Measurements from ENCODE around the gene IREB2.
"Not testable (repeated sequence)": the region's sequence is repeated elsewhere in the genome, so short reads cannot be mapped to it uniquely, and the experiment has no call there.

The IREB2 gene

DNA sequence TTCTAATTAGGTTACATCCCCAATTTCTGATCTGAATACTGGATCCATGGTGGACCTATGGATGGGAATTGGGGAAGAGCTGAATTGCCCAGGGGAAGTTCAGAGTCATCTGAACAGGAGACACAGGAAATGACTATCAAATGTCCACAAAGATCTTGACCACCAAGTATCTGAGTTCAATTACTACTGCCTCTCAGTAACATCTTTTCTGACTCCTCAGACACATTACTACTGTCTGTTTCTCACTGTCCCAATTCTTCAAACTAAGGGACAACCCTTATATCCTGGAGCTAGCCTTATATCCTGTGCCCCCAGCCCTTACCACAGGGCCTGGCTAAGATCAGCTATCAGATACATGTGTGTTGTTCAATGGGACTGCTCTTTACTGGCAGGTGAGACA lies 10.1 kb upstream of the IREB2 start:
- in situ Hi-C loops (cut with HindIII; ENCODE audit: low sequenced_read_pairs), result no loop called here

DNA sequence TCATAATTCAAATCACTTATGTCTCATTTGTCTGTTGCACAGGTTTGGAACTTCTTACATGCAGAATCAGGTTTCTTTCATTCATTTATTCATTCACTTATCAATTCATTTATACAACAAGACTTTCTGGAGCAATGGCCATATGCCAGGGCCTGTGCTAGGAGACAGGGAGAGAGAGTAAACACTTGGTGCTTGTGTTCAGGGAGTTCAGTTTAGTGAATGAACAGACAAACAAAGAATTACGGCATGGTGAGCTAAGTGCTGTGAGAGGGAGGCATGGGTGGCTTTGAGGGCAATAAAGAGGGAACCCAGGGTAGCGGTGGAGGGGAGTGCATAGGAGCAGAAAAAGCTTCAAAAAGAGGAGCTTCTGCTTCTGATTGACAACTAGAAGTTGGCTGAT lies 8.5 kb upstream of the IREB2 start:
- in situ Hi-C loops (cut with HindIII; ENCODE audit: low sequenced_read_pairs), result no loop called here

DNA sequence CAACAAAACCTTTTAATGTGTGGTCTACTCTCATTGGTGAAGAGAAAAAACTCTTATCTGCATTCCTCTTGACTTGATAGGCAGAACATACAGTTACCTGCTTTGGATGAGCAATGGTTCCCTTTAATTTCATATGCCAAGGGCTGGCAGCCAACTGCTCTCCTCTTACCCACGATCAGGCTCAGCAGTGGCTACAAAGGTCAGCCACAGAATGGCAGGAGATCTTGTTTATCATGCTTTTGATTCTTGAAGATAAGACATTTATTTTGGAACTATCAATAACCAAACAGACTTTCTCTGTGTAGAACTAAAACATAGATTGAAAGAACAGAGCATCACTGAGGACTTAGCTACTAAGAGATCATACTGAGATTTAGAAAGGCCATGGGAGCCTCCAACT lies 6.1 kb upstream of the IREB2 start:
- in situ Hi-C loops (cut with HindIII; ENCODE audit: low sequenced_read_pairs), result no loop called here

DNA sequence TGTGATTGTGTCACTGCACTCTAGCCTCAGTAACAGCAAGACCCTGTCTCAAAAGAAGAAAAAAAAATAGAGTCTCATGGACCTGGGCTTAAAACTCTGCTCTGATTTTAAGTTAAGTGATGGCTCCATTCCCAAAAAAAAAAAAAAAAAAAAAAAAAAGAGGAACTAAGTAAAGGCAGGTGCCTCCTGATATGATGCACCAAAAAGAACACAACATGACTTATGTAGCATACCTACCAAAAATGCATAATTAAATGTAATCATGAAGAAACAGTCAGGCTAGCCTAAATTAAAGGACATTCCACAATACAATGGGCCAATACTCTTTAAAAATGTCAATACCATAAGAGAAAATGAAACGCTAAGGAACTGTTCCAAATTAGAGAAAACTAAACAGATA lies 5.4 kb upstream of the IREB2 start:
- in situ Hi-C loops (cut with HindIII; ENCODE audit: low sequenced_read_pairs), result no loop called here

DNA sequence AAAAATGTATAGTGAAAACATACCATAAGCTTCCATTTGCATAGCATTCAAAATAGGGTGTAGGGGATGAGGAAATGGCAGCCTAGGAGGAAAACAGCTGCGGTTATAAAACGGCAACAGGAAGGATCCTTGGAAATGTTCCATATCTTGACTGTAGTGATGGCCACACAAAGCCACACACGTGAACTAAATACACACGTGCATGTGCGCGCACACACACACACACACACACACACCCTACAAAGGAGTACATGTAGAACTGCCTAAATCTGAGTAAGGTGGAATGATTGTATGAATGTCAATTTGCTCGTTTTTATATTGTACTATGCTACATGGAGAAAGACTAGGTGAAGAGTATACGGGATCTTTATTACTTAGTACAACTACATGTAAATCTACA lies 3.9 kb upstream of the IREB2 start:
- in situ Hi-C loops (cut with HindIII; ENCODE audit: low sequenced_read_pairs), result no loop called here

DNA sequence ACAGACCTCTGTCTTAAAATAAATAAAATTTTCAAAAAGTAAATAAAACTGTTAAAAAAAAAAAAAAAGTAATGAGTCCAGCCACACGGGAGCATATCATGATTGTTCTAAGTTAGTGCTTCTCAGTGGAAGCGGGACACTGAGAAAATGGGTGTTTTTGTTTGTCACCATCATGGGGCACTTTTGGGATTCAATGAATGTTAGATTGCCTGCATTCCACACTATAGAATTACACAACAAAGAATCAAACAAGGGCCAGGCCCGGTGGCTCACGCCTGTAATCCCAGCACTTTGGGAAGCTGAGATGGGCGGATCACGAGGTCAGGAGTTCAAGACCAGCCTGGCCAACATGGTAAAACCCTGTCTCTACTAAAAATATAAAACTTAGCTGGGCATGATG lies 3.3 kb upstream of the IREB2 start:
- in situ Hi-C loops (cut with HindIII; ENCODE audit: low sequenced_read_pairs), result not testable (repeated sequence)

DNA sequence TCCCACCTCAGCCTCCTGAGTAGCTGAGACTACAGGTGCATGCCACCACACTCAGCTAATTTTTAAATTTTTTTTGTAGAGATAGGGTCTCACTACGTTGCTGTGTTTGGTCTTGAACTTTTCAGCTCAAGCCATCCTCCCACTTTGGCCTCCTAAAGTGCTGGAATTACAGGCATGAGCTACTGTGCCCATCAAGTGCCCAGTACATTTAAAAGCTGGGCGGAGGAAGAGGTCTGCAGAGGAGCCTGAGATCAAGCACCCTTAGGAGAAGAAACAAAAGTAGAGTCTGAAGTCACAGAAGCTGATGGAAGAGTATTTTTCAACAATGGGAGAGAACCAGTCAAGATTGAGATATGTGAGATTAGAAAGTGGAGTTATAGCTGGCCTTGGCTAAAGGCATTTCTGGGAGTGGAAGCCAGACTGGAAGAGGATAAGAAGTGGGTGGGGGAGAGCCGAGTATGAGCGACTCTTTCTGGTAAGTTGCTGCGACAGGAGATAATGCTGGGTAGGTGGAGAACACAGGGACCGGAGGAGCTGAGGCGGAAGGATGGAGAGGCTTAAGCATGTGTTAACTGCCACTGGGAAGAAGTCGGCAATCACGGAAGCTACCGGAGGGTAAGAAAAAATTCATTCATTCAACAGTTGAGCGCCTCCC lies 782 bp upstream of the IREB2 start:
- in situ Hi-C loops (cut with HindIII; ENCODE audit: low sequenced_read_pairs), result no loop called here

DNA sequence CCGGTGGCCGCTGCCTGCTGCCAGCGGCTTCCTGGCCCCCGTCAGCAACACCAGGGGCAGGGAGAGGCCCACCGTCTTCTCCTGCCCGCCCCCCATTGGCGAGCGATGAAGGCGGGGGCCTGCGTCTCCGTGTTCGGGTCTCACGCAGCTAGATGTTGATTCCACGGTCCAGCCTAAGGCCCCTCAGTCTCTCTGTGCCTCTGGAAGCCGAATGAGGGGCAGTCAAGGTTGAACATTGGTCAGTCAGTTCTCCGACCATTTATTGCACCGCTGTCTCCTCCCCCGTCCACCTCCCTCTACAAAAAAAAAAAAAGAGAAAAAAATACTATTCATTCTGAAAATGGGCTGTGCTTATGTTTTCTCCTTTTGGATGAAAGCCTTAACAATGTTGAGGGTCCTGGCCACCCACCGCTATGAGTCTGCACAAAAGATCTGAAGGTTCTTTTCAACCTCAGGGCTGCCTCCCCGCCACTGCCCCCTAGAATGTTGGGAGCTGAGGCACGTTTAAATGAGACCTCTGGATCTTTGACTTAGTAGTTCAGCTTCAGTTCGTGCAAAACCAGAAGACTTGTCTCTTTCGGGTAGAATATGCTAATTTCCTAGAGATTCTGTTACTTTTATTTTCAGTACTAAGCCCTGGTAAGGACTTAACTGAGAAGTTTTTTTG lies 736 bp downstream of the IREB2 start:
- in situ Hi-C loops (cut with HindIII; ENCODE audit: low sequenced_read_pairs), result no loop called here

DNA sequence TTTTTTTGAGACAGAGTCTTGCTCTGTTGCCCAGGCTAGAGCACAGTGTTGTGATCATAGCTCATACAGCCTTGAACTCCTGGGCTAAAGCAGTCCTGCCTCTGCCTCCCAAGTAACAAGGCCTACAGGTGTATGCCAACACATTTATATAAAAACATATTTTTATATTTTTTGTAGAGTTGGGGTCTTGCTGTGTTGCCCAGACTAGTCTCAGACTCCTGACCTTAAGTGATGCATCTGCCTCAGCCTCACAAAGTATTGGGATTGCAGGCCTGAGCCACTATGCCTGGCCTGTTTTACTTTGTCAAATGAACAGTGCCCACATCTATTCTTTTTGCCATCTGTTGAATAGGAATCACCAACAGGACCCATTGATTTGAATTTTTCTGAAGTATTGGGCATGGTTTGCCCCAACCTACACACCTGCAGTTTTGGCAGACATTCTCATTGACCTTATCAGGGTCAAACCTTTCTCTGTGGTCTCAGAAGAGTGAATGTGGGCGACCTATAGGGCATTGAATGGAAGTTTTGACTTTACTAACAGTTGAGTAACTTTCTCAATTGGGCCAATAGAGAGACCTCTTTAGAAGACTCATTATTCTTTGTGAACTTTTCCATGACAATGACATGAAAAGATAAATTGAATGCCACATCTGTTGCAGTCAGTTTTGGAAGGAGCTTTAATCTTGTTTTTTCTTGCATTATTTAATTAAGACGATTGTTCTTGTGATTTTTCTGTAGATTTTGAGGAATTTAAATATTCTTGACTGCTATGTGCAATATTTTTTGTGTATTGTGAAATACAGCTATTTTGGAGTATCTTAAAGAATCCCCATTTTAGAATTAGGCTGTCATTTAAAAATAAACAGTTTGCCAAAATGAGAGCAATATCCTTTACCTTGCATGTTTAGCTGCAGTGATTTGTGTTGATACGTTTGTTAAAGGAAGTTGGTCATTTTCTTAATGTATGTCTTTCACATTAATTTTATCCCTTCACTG lies 2.7 kb downstream of the IREB2 start:
- in situ Hi-C loops (cut with HindIII; ENCODE audit: low sequenced_read_pairs), result no loop called here

DNA sequence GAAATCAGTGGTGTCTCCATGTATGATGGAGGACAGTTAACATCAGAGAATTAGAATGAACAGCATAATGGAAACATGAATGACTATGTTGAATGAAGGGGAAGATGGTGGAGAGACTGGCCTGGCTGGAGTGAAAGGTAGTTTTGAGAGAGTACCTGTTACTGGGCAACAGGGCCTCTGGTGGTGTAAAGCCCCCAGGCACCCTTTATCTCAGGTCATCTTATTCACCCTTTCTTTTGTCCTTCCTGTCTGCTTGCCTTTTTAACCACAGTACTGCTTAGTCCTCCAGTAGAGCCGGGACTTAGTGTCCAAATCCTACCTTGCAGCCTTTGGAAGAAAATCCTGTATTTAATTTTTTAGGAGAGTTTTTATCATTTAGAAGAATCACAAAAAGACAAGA lies 6.2 kb downstream of the IREB2 start:
- in situ Hi-C loops (cut with HindIII; ENCODE audit: low sequenced_read_pairs), result no loop called here

DNA sequence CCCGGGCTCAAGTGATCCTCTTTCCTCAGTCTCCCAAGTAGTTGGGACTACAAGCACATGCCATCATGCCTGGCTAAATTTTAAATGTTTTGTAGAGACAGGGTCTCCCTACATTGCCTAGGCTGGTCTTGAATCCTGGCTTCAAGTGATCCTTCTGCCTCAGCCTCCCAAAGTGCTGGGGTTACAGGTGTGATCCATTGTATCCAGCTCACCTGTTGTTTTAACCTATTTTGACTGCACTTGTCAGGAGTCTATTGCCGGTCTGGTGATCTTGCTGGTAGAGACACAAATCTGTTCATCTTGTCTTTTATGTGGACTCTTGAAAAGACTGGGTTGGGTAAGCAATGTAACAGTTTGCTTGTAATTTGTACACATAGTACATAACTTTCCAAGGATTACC lies 7.9 kb downstream of the IREB2 start:
- in situ Hi-C loops (cut with HindIII; ENCODE audit: low sequenced_read_pairs), result no loop called here

DNA sequence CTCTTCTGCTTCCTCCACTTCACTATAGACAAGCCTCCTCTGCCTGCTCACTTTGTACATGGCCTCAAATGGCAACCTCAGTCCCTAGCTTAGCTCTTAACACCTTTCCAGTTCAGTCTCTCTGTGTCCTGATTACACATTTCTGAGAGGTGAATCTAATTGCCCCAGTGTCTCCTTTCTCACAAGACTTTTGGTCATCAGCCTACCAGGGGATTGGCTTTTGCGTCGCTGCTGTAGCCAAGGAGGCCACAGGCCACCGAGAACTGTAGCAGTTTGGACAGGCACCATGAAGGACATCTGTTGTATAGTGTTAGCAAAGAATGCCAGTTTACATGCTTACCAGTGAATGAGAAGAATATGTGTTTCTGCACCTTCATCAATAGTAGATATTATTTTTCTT lies 8.5 kb downstream of the IREB2 start:
- in situ Hi-C loops (cut with HindIII; ENCODE audit: low sequenced_read_pairs), result no loop called here

DNA sequence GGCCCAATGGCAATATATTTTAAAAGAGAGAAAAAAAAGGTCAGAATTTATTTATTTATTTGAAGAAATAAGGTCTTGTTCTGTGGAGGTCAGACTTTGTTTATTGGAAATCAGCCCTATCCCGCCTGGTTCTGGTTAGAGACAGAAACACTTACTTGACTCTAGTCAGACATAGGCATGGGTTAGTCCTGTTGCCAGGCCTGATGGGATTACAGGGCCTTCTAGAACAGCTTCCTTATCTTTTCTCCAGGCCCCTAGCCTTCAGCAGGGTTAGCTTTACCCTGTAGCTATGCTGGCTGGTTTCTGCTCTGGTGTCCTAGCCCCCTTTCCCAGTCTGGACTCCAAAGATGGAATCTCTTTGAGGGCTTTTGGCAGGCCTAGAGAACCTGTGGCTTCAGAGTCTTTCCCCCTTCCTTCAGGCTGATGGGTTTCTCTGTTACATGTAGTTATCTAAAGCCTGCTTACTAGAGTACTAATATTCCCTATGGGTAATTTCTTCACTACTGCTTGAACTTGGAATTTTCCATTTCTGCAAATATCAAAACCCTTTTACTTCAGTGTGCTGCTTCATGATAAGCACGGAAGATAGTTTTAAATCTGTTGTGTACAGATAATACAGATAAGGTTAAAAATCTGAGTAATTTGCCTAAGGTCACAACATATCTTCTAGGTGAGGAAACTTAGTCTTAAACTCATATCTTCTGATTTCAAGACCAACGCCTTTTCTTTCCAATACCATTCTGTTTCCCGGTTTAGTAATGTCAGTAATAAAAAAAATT lies 10.6 kb downstream of the IREB2 start:
- in situ Hi-C loops (cut with HindIII; ENCODE audit: low sequenced_read_pairs), result no loop called here

DNA sequence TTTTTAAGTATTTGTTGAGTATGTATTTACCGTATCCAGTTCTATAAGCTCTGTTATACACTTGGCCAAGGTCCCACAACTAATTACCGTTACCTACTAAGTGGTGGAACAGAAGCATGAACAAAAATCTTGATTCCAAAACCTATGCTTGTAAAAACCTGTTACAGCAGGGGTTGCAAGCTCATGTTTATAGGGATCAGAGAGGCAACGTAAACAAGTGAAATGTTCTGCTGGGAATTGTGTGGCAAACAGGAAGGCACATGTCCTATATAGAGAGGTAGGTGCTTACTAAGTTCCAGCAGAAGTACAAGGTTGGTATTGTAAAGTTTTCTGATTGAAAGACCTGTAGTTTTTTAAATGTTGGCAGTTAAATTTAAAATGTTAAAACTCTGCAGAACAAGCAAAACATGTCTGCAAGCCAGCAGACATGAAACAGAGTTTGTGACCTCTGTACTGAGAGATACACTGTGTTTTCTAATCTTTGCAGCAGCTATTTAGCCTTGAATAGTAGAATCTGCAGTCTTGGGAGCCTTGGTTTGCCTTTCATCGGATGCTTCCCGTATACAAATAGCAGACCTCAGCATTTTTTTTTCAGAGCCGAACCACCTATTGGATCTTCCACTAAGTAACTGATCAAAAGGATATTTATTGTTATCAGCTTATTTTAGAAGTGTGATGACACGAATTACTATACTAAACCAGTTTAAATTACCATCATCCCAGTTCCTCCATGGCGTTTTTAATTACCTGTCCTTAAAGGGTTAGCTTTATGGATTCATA lies 11.4 kb downstream of the IREB2 start:
- in situ Hi-C loops (cut with HindIII; ENCODE audit: low sequenced_read_pairs), result no loop called here

DNA sequence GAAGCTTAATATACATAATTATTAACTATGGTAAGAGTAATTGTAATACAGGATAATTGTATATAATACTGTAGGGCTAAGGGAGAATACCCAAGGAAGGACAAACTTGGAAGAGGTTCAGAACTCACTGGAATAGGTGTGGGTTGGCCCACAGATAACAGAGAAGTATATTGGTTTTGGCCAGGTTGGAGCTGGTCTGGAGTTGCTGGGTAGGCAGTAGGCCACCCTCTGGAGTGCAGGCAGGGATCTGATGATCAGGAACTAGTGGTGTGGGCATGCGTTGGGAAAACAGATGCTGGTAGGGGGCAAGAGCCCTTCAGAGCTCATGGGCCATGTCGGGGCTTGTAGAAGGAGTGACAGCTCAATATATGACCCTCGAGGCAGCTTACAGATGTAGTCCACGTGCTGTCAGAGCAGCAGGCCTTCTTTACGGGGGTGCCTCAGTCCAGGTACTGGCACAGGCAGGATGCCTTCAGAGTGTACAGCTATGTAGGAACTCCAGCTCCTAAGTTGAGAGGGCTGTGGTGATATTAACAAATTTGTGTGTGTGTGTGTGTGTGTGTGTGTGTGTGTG lies 12.4 kb downstream of the IREB2 start:
- in situ Hi-C loops (cut with HindIII; ENCODE audit: low sequenced_read_pairs), result no loop called here

DNA sequence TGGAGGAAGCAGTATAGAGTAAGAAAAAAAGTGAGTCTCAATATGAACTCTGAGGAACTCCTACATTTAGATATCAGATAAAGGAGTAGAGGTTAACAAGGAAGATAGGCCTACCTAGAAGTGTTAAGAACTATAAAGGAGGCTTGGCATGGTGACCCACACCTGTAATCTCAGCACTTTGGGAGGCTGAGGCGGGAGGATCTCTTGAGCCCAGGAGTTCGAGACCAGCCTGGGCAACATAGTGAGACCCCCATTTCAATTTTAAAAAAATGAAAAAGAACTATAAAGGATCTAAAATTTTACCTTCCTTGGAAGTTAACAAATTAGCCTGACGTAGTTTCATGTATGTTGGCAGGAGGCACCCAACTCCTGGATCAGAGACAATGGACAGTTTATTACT lies 14.5 kb downstream of the IREB2 start:
- in situ Hi-C loops (cut with HindIII; ENCODE audit: low sequenced_read_pairs), result no loop called here

DNA sequence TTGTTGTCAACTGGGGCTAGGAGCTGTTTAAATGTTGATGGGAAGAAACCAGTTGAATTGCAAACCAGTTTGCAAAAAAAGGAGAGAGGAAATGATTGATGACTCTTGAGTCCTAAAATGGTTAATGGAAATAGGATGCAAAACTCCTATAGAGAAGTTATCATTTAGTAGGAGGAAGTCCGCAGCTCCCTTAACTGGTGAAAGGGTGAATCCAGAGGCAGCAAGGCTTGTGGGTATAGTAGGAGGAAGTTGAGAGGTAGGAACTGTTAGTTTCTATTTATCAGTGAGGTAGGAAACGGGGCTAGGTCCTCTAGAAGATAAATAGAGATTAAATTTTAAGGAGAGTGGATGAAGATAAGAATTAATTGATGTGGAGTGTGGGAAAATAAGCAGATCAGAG lies 15.4 kb downstream of the IREB2 start:
- in situ Hi-C loops (cut with HindIII; ENCODE audit: low sequenced_read_pairs), result no loop called here

DNA sequence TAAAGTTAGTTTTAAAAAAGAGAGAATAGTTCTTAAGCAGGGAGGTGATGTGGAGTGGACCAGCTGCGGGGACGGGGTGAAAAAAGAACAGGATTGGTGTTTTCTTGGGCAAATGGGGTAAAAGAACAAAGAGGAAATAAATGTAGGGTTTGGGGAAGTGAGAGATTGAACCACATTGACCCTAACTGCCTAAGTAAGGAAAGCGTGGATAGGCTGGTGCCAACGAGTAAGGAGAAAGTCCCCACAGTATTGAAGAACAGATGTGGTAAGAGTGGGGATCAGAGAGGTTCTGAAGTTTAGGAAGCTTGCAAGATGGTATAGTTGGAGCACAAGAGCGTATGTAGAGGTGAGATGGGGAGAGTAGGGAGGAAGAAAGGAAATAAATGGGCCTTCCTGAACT lies 17.0 kb downstream of the IREB2 start:
- in situ Hi-C loops (cut with HindIII; ENCODE audit: low sequenced_read_pairs), result no loop called here

DNA sequence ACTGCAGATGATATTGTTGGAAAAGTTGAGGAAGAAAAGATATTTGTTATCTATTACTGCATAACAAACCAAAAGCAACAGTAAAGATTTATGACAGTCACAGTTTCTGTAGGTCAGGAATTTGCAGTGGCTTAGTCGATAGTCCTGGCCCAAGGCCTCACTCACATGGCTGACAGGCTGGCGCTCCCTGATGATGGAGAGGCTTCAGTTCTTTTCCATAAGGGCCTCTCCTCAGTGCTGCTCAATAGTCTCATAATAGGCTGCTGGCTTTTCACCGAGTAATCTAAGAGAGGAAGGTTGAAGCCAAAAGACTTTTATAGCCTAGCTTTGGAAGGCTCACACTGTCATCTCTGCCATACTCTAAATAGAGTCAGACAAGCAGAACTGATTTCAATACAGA lies 17.7 kb downstream of the IREB2 start:
- in situ Hi-C loops (cut with HindIII; ENCODE audit: low sequenced_read_pairs), result no loop called here

DNA sequence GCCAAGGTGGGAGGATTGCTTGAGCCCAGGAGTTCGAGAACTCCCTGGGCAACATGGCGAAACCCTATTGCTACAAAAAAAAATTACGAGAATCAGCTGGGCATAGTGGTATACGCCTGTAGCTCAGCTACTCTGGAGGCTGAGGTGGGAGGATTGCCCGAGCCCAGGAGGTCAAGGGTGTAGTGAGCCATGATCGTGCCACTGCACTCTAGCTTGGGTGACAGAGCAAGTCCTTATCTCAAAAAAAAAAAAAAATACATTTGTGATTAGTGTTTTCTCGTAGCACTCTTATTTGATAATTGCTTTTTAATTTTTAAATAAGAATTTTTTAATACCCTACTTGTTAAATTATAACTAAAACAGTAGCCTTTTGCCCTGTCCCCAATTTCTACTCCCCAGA lies 18.4 kb downstream of the IREB2 start:
- in situ Hi-C loops (cut with HindIII; ENCODE audit: low sequenced_read_pairs), result no loop called here
